HG02870 (cell line): Measurements from ENCODE around the gene ANO3.
"Not testable (repeated sequence)": the region's sequence is repeated elsewhere in the genome, so short reads cannot be mapped to it uniquely, and the experiment has no call there.

Source experiments
- ATAC-seq: cut with Tn5 transposase; IDR thresholded peaks from one replicate; pipeline ENCODE4 v1.9.1; 2021; ENCODE audit warnings: mild to moderate bottlenecking, moderate library complexity; ENCODE audit not compliant: unreplicated experiment

ANO3 gene

DNA sequence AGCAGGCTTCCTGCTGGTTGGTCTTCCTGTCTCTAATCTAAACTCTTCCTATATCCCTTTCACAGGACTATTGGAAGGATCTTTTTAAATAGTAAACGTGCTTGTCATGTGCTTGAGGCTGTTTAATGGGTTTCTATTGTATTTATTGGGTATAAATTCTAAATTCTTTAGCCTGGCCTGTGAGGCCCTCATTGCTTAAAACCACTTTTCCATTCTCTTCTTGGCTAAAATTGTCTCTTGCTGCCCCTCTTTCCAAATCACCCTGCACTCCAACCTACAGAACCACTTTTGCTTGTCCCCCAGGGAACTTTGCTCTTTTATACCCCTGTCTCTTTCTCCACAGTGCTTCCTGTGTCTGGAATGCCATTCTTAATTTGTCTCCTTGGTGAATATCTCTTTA lies 286.5 kb downstream of the ANO3 start:
- ATAC-seq: no peak

DNA sequence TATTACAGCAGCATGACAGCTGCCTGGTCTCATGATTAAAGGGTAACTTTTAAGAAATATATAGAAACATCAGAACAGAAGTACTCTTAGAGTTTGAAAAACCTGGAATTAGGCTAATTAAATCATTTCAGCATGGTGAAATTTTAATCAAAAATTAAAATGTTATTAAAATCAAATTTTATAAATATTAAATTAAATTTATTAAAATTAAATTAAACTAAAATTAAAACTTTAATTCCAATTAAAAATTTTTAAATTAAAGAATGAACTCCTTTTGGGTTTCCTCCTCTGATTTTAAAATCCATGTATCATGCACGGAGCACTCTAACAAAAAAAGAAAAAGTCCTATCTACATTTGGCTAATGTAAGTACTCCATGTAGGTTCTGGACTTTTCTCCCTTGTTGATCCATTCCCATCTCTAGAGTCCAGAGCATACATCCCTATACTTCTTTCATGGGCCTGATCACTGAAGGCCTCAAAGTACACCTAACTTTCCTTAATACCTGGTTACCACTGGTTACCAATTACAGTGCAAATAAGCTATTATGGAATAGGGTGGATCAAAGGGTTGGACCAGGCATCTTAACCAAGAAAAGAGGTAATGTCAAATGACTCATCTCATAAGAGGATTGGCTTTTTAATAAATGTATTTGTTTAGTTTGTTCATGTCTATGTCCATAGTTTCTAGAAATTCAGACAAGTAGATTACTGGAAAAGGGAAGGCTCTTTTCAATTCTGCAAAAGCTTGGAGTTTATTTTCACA lies 288.5 kb downstream of the ANO3 start:
- ATAC-seq: no peak

DNA sequence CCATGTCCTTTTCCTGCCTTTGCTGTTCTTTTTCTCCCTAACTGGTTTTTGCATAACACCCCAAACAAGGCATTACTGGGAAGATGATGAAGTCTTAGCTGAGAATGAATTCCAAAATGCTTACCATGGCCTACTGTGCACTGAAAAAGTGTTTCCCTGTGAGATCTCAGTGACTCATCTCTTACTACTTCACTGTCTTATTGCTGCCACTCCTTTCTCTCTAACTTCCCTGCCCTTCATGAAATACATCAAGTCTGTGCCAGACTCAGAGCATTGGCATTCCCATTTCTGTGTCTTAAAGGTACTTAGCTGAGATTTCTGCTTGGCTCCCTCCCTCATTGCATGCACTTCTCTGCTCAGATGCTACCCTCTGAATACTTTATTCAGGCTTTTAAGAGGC lies 289.2 kb downstream of the ANO3 start:
- ATAC-seq: no peak

DNA sequence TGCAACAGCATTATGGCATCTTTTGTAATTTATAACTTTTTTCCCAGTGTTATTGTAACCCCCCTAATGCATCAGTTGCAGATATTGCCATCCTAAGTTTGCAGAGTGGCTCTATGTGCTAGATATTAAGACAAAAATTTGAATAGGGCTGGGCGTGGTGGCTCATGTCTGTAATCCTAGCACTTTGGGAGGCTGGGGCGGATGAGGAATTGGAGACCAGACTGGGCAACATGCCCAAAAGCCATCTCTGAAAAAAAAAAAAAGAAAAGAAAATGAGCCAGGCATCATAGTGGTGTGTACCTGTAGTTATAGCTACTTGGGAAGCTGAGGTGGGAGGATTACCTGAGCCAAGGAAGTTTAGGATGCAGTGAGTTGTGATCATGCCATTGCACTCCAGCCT lies 290.3 kb downstream of the ANO3 start:
- no peak for ATAC-seq

DNA sequence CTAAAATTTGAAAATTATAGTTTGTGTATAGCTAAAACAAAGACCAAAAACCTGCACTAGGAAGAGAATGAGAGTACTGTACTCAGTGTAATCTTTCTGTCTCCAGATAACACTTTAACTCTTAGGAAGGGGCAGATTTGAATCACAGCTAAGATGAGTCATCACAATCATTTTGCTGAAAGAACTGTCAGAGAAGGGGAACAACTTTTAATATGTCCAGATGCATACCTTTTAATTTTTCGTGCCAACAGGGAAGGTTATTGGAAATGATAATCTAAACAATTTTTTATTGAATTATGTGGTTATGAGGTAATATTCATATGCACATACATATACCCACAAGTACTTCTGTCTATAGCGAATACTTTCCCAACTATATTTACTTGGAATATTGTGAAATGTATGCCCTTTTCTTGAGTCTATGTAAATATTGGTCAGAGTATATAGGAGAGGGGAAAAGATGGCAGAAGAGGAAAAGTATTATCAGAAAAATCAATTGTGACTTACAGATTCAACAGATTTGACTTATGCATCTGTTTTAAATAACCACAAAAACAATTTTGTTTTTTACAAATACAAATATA lies 291.2 kb downstream of the ANO3 start:
- peak; percentile 63 for ATAC-seq

DNA sequence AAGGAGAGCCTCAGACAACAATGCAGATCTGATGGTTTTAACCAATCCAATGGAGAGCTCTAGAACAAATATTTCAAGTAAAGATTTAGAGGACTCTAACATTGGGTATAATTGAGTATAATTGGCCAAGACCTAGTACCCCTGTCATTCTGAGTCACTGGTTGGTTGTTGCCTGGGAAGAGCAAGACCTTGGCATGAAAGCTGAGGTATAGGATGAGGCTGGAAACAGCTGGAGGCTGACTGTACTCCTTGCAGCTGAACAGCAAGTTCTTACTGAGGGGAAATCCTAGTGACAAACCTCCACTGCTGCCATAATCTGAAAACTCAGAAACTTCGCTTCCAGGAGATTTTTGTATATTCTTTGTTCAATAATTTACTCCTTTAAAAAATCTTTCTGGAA lies 294.4 kb downstream of the ANO3 start:
- no peak for ATAC-seq

DNA sequence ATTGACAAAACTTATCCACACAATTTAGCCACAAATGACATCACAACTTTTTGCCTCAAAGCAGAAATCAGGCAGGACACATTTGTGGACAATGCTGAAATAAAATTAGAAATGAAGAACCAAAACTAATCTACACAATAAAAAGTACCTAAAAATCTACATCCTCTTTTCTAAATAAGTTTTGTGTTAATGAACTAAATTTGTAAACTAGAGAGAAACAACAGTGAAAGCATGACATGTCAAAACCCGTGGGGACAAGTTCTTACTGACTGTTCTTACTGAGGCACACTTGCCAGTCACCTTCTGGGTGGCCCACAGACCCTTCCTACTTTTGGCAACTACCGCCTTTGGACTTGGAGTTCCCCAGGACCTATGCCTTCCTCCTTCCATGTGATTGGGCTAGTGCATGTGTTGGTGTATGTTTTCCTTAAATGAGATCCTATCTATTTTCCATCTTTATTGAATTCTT lies 300.8 kb downstream of the ANO3 start:
- ATAC-seq: peak; percentile 78

DNA sequence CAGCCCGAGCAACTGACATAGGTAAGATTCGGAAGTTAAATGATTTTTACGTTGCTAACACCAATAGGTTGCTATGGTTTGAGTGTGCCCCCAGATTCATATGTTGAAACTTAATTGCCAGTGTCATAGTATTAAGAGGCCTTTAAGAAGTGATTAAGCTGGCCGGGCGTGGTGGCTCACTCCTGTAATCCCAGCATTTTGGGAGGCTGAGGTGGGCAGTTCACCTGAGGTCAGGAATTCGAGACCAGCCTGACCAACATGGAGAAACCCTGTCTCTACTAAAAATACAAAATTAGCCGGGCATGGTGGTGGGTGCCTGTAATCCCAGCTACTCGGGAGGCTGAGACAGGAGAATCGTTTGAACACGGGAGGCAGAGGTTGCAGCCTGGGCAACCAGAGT lies 311.4 kb downstream of the ANO3 start:
- not testable (repeated sequence) for ATAC-seq

DNA sequence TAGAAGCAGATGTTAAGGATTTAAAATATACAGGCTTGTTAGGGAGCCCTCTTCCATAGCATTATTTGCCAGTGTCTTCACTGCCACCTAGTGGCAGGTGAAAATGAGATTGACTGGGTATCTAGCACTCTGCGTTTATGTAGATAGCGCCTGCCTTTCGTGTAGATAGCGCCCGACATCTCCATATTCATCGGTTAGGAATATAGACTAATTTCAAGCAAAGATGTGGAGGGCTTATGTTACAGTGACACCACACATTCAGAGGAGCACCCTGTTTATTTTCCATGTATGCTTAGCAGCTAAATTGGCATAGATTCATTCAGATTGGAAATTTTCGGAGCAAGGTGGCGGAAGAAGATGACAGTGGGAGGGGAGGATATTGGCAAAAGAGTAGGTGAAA lies 318.0 kb downstream of the ANO3 start:
- peak; percentile 91 for ATAC-seq

DNA sequence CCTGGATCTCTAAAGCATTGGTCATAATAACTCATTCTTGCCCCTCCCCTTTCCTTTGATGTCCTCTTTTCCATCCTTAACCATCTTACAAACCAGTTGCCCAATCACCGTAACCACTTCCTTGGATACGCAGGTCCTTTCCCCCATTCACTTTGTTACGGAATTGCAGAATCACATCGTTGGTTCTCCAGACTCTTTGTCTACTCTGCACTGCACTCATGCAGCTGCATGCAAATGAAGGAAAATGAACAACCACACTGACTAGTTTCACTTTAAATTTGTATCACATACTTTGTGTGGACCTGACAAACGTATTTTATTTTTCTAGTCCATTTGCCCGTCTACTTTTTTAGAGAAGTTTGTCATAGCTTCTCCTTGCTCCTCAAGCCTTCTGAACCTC lies 320.0 kb downstream of the ANO3 start:
- ATAC-seq: no peak

DNA sequence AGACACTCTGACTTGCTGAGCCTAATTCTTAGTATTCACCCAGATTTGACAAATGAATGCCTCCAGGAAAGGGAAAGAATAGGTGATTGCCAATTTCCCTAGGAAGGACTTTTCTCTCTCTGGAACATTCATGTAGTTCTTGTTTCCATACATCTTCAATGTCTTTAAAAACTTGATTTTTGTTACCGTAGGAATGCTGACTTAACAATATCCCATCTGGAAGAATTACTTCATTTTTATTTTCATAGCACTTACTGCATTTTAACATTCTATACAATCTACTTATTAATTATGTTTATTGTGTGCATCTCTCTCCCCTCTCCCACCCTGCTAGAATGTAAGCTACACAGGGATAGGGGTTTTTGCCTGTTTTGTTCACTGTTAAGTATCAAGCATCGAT lies 323.4 kb downstream of the ANO3 start:
- ATAC-seq: no peak

DNA sequence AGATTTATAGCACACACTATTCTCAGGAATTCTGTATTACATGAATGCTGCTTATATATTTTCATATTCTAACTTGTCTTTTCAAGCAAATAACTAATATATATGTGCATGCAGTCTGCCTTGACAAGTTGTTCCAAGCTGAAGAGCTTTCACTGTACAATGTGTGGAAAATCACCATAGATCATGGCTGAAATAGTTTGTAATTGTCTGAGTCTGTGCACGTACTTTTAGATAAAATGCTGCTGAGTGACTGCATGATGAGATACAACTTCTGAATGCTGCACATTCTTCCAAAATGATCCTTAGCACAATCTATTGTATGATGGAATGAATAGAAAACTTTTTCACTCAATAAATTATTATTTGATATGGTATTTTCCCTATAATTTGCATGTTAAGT lies 331.0 kb downstream of the ANO3 start:
- ATAC-seq: no peak

DNA sequence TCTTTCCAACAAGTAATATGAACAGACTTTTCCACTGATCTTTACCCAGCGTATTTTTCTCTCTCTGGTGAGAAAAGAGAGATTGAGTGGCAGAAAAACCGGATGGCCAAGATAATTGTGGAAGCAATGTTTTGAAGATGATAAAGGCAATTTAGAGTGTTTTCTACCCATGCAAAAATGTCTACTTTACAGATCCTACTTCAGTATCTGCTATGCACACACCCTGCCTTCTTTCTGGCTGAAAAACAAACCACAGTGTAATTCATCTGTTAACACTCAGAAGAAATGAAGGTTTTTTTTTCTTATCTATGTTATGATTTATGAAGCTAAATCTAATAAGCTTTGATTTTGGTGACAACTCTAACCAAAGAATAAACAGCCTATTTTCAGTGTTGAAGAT lies 333.1 kb downstream of the ANO3 start:
- no peak for ATAC-seq

DNA sequence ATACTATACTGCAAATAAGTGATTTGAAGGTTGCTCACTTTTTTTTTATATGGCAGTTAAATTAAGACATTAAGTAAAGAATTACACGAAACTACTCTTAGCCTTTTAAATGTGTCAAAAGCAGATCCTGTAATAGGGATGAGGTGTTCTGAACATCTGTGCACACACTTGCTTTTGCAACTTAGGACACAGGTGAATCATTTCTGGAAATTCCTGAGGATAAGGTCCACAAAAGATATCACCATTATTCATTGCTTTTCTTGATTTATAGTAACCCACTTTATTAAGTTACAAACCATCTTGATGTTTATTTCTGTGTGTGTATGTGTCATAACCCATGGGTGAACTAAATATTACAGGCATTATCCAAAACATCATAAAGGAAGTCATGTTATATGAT lies 334.0 kb downstream of the ANO3 start:
- ATAC-seq: no peak

DNA sequence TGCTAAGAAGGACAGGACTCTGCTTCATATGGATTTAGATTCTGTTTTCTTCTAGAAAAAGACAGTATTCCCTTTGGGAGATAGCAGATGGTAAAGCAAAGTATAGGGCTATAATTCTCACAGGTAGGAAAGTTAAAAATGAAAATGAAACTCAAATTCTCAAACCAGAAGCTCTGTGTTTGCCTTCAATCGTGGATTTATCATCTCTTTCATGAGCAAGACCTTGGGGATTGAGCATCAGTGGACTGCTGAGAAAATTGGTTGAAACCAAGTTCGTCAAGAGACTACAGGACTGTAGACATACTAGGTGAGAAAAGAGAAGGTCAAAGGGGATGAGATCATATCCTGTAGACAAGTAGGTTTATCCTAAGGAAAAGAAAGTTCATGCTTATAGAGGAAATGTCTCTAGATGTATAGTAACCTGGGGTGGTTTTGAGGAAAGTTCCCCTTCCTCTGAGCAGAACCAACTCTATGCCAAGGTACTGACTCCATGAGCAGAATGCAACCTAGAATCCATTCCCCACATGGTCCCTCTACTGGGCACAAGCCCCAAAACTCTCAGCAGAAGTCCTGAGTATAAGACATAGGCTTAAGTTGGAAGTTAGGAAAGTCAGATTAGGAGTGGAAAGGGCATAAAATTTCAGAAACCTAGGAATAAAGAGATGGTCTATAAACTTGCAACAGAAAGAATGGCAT lies 343.5 kb downstream of the ANO3 start:
- ATAC-seq: no peak

DNA sequence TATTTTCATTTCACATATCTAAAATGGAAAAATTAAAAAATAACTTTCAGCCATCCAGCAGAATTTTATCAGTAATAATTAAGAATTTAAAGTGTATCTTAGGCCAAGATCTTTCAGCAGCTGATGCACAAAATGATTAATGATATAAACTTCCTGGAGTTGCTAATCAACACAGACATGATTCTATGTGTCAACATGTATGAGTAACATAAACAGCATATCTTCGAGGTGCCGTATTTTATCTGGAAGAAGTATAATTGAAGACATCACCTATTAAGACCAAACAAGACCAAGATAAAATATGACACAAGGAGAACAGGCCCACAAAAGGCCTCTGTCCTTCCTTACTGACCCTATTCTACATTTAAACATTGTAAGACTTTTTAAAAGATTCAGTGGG lies 344.7 kb downstream of the ANO3 start:
- no peak for ATAC-seq

DNA sequence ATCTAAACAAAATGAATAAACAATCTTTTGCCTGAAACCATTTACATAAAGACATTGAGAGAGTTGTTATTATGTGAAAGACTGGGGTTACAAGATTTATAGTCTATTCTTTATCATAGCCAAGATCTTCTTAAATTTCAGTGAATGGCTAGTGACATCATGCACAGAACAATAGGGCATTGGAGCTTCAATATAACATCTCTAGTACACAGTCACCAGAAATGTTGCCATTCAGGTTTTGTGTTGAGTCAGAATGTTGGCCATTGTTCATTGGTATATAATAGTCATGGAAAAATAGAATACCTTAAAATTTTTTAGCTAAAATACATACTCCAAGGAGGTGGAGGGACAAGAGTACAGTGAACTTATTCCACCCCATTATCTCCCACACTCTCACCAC lies 345.6 kb downstream of the ANO3 start:
- no peak for ATAC-seq

DNA sequence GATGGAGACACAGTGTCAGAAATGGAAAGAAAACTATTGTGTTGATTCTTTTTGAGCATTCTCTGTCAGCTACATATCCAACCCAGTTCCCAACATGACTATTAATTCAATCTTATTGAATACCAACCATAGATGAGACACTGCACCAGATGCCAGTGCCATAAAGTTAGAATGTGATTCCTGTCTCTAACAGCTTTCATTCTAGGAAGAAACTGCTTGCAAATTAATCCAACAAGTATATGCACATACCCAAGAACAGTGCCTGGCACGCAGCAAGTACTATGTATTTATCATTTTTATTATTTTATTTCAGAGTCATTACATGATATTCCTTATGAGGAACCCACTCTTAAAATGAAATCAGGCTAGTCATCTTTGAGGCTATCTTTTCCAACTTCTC lies 355.4 kb downstream of the ANO3 start:
- ATAC-seq: no peak

DNA sequence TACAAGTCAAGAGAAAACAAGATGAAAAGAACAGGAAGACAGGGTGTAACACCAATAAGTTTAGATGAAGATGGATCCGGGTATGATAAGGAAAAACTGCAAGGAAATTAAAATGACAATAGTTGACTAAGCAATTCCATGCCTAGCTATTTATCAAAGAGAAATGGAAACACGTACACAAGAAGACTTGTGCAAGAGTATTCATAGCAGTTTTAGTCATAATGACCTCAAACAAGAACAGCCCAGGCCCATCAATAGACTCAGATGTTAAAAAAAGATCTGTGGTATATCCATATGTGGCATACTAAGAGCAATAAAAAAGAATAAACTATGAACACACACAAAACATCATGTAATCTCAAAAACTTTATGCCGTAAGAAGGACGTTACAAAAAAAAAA lies 356.8 kb downstream of the ANO3 start:
- ATAC-seq: no peak

DNA sequence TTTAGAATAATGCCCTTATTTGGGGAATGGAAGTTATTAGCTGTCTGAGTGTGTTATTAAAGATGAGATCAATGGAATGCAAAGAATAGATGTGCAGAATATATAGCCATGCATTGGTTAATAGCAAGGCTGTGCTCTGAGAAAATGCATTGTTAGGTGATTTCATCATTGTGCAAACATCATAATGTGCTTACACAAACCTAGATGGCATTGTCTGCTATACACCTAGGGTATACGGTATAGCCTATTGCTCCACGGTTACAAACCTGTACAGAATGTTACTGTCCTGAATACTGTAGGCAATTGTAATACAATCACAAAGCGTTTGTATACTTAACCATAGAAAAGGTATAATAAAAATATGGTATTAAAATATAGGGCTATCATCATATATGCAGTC lies 364.4 kb downstream of the ANO3 start:
- no peak for ATAC-seq

DNA sequence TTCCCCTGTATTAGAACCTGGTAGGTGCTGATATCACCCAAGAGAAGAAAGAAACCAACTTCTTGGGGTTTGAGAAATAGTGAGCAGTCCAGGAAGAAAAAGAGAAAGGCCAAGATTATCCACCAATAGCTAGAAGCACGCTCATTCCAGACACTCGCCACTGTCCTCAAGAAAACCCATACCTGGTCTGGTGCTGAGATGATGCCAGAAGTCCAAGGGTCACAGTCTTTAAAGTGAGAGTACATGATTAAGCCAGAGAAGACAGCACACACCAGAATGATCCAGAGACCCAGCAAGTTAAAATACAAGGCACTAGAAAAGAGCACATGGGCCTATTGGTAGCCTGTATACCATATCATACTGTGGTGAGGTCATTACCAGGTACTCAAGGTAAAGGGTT lies 366.3 kb downstream of the ANO3 start:
- ATAC-seq: no peak

DNA sequence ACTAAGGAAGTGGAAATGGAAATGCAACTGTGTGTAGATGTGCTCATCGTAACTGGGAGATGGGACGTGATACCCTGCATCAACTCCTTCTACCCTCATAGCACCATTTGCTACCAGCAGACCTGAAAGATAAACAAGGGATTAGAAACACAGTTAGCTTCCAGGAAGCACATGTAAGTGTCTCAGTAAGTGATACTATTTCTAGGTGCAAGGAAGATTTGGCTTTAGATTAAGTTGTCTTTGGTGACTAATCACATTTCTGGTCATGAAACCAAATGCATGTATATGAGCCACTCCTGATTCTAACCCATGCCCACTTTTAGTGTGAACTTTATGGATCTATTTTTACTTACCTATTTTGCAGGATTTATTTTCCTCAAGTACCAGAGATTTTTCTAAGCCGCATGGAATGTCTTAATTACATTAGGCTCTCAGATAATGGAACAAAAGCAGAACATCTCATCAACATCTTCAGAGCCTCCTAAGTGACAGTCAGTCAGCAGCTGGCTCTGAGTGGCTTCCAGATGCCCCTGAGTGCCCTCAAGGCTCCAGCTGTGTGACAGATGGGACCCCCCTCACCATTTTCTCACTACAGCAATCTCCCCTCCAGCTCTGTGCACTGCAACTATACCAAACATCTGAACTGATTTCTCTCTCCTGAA lies 368.8 kb downstream of the ANO3 start:
- ATAC-seq: no peak
